GM04503 (cell line): ENCODE data around the gene BCKDHB.
"Not testable (repeated sequence)": the region's sequence is repeated elsewhere in the genome, so short reads cannot be mapped to it uniquely, and the experiment has no call there.

ENCODE experiments used
- DNase-seq: peaks from one replicate; pipeline ENCODE4 v3.0.0-alpha.2; 2012; ENCODE audit warnings: low read depth

Gene BCKDHB

DNA sequence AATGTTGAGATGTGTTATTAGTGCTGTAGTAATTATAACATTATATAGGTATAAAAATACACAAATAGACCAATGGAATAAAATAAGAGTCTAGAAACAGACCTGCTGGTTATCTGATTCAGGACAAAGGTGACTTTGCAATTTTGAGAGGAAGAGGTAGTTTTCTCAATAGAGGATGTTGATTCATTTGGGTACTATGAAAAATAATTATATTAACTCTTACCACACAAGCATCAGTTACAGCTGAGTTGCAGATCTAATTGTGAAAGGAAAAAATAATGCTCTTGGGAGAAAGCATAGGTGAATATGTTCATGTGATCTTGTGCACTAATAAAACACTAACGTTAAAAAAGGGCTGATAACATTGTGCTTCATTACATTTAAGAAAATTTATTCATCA, 103.0 kb downstream of the BCKDHB start:
- no peak for DNase-seq

DNA sequence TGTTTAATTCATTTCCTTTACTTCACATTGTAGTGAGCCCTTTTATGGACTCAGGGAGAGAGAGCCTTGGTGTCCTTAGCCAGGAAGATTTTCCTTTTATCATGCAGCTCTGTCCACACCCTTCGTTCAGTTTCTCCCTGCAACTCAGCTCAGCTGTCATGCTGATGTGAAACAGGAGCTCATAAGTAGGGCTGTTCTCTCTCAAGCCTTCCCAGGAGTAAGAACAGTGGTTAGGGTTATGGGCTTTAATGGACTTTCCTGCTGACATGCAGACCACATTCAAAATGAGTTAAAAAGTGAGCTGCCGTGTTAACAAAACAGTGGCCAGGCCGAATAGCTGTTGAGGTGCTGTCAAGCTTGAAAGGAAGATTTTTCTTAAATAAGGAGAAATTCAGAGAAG, 104.1 kb downstream of the BCKDHB start:
- no peak for DNase-seq

DNA sequence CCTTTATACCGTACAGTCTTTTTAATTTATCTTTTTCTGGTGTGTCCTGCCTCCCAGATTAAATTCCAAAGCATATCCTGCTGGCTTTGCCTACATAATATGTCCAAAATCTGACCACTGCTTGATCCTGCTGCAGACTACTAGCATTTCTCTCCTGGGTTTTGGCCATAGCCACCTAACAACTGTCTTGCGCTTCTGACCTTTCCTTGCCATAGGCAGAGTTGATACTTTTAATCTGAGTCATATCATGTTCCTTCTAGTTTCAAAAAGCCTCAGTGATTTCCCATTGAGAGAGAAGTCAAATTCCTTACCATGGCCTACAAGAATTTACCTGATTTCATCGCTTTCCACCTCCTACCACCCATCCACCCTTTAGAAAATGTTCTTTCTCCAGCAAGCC, 104.8 kb downstream of the BCKDHB start:
- DNase-seq: no peak

GRCh38 chr6:80211890-80212289, 105.4 kb downstream of the BCKDHB start:
- DNase-seq: not testable (repeated sequence)

DNA sequence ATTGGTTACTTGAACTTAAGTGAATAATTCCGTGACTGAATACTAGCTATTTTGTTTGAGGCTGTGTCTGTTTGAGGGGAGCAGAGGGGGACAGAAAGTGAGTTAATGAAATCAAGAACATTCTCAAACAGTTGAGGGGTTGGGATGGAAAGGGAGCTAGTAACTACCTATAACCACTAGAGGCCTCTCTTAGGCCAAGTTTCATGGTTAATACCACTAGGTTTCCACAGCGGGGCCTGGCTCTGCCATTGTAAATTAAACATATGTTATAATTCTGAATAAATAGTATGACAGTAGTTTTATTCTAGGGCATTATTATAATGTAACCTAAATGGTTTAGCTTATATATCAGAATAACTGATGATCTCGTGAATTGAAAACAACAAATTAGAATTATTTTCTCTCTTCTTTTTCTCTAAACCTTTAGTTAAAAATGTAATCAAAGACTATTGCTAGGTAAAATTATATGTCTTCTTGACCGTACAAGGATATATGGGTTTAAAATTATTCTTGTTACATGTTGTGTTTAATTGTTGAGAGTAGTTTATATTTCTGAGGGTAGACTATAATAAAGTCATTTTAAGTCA, 108.1 kb downstream of the BCKDHB start:
- DNase-seq: no peak

DNA sequence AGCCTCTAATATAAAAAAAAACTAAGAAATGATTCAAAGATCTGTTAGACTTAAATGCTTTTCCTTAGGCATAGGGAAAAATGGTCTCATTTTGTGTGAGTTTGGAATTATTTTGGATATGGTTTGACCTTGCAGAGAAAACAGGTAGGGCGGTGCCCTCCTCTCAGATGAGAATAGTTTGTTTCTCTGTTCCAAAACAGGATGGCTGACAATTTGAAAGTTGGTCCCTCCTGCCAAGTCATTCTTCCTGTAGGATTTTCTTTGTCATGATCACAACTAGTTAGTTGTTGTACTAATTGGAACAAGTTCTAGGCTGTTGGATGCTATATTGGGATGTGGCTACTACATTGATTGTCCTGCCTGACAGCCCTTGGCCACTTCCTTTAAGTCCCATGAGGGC, 108.6 kb downstream of the BCKDHB start:
- no peak for DNase-seq

GRCh38 chr6:80217794-80218193, 111.3 kb downstream of the BCKDHB start:
- DNase-seq: peak; percentile 64

DNA sequence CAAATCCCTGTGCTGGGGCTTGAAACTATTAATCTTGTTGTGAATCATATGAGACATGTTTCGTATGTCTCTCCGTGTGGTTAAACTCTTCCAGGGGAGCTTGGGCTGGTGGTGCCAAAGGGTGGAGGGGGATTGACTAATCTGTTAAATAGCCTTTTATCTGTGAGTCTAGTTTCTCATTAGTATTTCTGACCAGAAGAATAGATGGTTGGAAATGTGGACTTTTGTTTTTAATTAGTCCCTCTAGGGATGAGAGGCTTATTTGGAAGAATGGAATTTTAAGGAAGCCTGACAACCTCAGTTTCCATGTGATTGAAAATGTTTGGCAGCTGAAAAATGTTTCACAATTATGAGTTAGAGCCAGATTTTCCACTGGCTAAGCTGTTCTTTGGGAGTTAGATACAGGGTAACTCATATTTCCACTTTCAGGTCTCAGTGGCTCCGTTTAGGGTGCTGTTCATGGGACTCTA, 117.3 kb downstream of the BCKDHB start:
- DNase-seq: peak; percentile 95

DNA sequence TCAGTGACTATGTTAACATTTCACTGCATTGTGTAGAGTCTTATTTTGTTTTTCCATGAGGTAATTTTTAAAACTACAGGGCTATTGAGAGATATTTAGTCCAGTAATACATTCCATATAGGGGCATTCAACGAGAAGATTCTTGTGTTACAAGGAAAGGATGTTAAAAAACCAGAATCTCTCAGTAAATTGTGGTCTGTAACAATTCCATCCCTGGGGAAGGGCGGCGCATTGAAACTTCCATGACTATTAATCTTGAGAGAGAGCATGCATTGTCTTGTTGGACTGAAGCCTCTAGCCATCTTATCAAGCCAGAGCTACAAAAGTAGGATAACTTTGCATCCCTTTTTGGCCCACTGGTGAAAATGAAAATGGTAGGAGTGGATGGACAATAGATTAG, 119.7 kb downstream of the BCKDHB start:
- DNase-seq: no peak

DNA sequence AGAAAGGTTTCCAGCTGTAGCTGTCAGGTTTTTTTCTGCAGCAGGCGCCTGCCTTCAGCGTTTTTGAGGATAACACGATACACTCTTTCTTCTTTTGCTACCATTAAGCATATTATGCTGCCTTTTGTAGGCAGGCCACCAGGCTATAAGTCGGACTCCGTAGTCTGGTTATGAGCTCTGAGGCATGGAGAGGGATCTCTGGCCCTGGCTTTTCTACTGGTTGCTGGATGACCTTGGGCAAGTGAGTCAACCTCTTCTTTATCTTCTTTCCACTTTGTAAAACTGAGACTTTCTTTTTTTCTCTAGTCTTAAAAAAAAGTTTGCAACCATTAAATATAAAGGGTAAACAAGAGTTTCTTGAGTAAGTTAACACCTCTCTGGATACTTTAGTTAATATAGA, 120.2 kb downstream of the BCKDHB start:
- no peak for DNase-seq

DNA sequence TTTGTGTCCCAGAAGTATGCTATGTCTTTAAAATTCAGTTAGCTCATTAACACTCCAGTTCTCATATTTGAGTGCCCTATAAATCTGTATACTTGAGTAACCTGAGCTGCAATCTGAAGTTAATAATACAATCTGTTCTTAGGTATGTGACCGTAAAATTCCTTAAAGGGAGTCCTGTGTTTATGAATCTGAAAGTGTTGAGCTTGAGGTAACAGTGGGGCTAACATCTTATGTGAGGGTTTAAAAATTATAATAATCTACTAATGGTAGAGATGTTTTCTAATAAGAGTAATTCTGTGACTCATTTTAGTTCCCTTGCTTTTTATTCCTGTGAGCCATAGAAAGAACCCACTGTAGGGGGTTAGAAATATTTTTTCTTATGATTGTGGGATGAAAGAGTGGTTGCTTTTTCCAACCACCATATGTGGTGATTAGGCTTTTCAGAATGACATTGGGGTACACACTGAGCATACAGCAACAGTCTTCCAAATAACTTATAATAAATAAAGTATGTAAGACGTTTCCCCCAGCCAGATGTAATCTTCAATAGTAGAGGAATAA, 121.2 kb downstream of the BCKDHB start:
- DNase-seq: no peak

DNA sequence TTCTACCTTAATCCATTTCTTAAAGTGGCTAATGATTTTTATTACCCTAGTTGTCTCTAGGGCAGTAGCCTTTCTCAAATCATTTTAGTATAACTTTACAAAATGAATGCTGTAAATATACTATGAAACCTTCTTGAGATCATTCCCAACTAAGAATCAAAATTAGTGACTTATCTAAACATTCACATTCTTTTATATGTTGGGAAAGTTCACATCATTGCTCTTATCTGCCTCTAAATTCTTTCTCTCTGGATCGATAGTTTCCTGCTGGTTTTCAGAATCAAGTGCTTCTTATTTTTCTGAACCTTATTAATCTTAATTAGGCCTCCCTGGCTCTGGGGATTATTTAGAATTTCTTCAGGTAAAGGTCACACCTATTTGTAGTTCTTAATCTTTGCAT, 126.8 kb downstream of the BCKDHB start:
- no peak for DNase-seq

- DNase-seq: no peak
These were observed 127.5 kb downstream of the BCKDHB start for GRCh38 chr6:80233958-80234357.

- no peak for DNase-seq
These were observed 127.9 kb downstream of the BCKDHB start for GRCh38 chr6:80234401-80234800.

DNA sequence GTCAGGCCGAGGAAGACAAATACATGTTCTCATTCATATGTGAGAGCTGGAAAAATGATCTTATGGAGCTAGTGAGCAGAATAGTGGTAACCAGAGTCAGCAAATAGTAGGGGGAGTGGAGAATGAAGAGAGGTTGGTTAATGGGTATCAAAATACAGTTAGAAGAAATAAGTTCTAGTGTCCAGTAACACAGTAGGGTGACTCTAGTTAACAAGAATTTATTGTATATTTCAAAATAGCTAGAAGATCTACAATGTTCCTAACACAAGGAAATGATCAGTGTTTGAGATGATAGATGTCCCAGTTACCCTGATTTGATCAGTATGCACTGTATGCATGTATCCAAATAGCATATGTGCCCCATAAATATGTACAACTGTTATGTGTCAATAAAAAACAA, 128.4 kb downstream of the BCKDHB start:
- DNase-seq: no peak

- no peak for DNase-seq
These were observed 129.2 kb downstream of the BCKDHB start for GRCh38 chr6:80235647-80236046.

- DNase-seq: not testable (repeated sequence)
These were observed 132.3 kb downstream of the BCKDHB start for GRCh38 chr6:80238754-80239153.

DNA sequence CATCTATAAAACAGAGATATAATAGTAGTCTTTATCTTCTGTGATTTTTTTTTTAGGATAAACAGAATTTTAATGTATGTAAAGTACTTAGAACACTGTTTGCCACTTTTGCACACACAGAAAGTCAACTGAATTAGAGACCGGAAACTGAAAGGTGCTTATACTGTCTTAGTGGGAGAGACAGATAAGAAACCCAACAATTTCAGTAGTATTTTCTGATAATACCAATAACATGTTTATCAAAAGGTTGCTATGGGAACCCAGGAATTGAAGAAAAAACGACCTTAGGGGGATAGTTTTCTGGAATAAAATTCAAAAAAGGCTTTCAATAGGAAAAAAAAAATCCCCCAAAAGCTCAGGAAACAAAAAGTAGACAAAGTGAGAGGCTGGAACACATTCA, 138.6 kb downstream of the BCKDHB start:
- no peak for DNase-seq

GRCh38 chr6:80249897-80250296, 143.4 kb downstream of the BCKDHB start:
- DNase-seq: no peak

GRCh38 chr6:80250391-80250997, 144.0 kb downstream of the BCKDHB start:
- DNase-seq: no peak

DNA sequence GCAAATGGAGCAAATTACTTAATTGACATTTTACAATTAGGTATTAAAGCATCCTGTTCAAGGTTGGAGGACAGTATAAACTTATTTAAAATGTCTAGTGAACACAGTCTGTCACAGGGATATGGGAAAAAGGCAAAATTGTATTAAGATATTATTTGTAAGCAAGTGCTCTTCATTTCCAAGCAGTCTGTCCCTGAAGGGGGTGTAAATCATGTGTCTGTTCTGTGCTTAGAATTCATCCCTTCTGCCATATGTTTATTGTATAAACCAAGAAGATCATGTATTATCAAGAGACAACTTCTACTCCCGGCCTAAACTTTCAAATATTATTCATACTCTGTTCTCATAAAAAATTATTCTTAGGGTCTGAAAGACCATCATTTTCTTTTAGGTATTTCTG, 144.8 kb downstream of the BCKDHB start:
- DNase-seq: no peak

DNA sequence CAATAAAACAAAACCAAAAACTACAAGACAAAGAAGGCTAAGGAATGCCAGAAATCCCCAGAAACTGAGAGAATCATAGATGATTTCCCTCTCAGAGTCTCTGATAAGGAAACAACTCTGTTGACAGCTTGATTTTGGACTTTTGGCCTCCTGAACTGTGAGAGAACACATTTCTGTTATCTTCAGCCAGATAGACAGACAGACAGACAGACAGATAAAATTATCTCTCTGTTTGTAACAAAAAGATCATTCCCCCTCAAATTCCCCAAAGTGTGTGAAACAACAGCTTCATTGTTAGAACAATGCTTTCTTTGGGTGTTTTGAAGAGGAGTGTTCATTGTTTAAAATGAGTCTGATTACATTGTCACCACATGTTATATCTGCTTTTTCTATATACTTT, 148.2 kb downstream of the BCKDHB start:
- DNase-seq: no peak

DNA sequence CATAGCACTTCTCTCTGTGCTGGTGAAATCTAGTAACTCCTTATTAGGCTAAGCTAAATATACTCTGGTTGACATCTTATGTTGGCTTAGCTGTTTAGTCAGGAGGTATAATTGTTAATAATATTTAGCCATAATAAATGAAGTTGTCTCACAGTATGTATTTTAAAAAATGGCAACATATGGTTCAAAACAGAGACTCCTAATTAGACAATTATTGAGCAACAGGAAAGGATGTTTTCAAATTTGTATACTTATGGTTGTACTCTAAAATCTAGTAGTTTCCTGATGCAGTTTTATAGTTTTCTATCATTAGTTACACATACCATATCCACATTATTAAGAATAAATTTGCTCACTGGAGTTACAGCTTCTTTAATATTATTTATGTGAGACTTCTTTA, 150.2 kb downstream of the BCKDHB start:
- DNase-seq: no peak

GRCh38 chr6:80259118-80259517, 152.6 kb downstream of the BCKDHB start:
- no peak for DNase-seq
